Measurements from ENCODE around the gene SP3. TPM values are rescaled to one million over a fixed set of nuclear protein-coding genes. Genes with fewer than 3 reads are reported as not detected.
A peak's percentile ranks its signal among the peaks of the same experiment; 100 is the strongest.

SP3 gene
- polyA plus RNA-seq, 2 donors = 11.9 to 17.7 TPM

DNA sequence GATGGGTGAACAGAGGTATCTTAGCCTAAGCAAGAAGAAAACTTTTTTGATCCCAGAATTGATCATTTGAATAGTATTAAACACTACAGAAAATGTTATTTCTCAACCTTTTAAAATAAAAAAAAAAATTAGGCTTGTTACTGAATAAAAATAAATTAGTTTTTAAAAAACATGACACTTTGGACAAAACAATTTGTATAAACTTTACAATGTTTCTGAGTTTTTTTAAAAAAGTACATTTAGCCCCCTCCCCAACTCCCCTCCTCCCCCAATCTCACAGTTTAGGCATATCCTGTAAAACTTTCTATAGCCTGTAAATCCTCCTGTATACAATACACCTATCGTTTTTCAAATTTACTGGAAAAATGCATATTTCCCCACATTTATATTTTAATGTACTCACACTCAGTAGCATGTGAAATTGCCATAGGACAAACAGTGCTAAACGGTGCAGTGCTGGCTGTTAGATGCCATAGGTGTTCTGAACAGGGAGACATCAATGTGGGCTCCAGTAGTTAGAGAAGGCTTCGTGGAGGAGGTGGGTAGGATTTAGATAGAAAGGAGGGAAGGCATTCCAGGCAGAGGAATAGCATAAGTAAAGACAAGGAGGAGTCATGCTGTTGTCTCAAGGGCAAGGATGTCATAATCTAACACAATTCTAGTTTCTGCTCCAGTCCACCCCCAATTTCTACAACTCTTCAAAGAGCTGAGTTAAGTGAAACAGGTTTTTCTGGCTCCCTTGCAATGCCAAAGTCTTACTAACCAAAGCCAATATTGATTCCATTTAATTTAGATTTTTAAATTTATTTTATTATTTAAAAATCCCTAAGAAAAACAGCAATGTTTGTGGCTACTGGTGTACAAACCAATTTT is 50.9 kb downstream of the SP3 start:
- H3K4me1 ChIP-seq (ENCODE audit: control insufficient read depth in 2 of 2, insufficient read depth in 2 of 2, low read length in 1 of 2) = no peaks in the 10 kb centered on the region
- no peak overlapping the region for H3K4me3 ChIP-seq (ENCODE audit: low read depth in 1 of 2, low read length in 2 of 2)
- no peaks in the 10 kb centered on the region for H3K9me3 ChIP-seq (ENCODE audit: control insufficient read depth in 2 of 2, insufficient read depth in 1 of 2, low read depth in 1 of 2, low read length in 1 of 2)
- H3K36me3 ChIP-seq (ENCODE audit: control insufficient read depth in 2 of 2, insufficient read depth in 2 of 2, low read length in 1 of 2) = peaks cover 0 to 4% of the 10 kb centered on the region in 2 donors
- 69 to 77% methylated on average over 3 of the region's 3 CpGs for WGBS, 2 donors
- peak overlapping the region in 1 of 2 donors; percentile 49 for H3K27ac ChIP-seq (ENCODE audit: low read depth in 2 of 2, low read length in 1 of 2)
- no peaks in the 10 kb centered on the region for H3K27me3 ChIP-seq (ENCODE audit: control insufficient read depth in 1 of 2, insufficient read depth in 2 of 2, low read length in 2 of 2)

DNA sequence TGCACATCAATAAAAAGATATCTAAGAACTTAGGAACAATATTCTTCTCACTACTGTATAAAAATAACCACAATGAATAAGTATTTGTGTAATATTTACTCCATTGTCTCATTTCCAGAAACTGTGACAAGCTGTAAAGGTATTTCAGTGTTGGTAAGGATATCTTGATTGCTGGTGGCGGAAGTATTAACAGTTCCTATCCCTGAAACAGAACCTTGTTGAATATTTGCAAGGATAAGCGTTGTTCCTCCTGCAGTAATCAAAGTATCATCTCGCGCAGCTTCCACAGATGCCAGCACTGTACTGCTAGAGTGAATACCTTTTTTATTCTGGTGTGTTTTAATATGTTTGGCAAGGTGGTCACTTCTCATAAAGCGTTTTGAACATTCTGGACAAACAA is 55.3 kb downstream of the SP3 start:
- Histone ChIP-seq H3K27me3 (ENCODE audit: control insufficient read depth in 1 of 2, insufficient read depth in 2 of 2, low read length in 2 of 2) (no peaks in the 10 kb centered on the region), H3K4me3 (ENCODE audit: low read depth in 1 of 2, low read length in 2 of 2) (no peak overlapping the region), H3K9me3 (ENCODE audit: control insufficient read depth in 2 of 2, insufficient read depth in 1 of 2, low read depth in 1 of 2, low read length in 1 of 2) (no peaks in the 10 kb centered on the region), H3K27ac (ENCODE audit: low read depth in 2 of 2, low read length in 1 of 2) (no peak overlapping the region), H3K4me1 (ENCODE audit: control insufficient read depth in 2 of 2, insufficient read depth in 2 of 2, low read length in 1 of 2) (no peaks in the 10 kb centered on the region), H3K36me3 (ENCODE audit: control insufficient read depth in 2 of 2, insufficient read depth in 2 of 2, low read length in 1 of 2) (peaks cover 3% of the 10 kb centered on the region in 2 donors)
- WGBS, 2 donors = 92 to 98% methylated on average over 5 of the region's 5 CpGs

DNA sequence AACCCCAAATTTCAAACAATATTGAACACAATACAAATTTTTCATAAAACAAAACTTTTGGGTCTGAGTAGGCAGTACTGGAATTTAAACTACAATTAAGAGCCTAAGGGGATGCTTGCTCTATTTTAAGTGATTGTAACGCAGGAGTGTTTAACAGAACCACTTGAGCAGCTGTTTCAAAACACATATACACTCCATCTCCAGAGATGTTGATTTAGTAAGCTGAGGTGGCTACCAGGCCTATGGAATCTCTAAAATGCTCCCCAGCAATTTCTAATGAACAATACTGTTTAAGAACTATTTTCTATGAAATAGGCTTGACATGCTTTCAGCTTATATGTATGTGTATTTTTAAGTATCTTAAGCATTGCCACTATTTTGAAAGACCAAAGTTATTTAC is 58.5 kb downstream of the SP3 start:
- no peak overlapping the region for H3K4me3 ChIP-seq (ENCODE audit: low read depth in 1 of 2, low read length in 2 of 2)
- no peaks in the 10 kb centered on the region for H3K27me3 ChIP-seq (ENCODE audit: control insufficient read depth in 1 of 2, insufficient read depth in 2 of 2, low read length in 2 of 2)
- H3K27ac ChIP-seq (ENCODE audit: low read depth in 2 of 2, low read length in 1 of 2) = no peak overlapping the region
- H3K4me1 ChIP-seq (ENCODE audit: control insufficient read depth in 2 of 2, insufficient read depth in 2 of 2, low read length in 1 of 2) = peaks cover 0 to 4% of the 10 kb centered on the region in 2 donors
- H3K36me3 ChIP-seq (ENCODE audit: control insufficient read depth in 2 of 2, insufficient read depth in 2 of 2, low read length in 1 of 2) = peaks cover 0 to 3% of the 10 kb centered on the region in 2 donors
- H3K9me3 ChIP-seq (ENCODE audit: control insufficient read depth in 2 of 2, insufficient read depth in 1 of 2, low read depth in 1 of 2, low read length in 1 of 2) = no peaks in the 10 kb centered on the region
- 97 to 99% methylated on average over 1 of the region's 1 CpG for WGBS, 2 donors

DNA sequence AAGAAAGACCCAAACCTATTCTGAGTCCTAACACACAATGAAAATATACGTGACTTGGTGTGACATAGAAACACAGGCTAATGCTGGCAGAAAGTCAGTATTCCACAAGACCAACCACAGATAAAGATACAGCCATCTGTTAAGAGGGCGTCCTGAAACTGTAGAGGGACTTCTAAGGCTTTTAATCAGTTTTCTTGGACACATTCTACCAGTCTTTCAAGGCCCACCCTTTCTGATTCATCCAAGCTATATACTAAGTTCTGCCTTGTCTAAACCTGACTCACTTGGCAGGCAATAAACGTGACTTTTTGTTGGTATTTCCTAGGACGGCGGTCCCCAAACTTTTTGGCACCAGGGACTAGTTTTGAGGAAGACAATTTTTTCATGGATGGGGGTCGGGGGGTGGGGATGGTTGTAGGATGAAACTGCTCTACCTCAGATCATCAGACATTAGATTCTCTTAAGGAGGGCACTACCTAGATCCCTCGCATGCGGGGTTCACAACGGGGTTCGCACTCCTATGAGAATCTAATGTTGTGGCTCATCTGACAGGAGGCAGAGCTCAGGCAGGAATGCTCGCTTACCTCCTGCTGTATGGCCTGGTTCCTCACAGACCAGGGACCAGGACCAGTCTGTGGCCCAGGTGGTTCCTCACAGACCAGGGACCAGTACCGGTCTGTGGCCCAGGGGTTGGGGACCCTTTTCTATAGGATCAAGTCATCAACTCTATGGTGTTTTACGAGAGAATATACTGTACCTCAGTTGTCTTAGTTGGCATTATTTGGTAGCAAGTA is 61.4 kb downstream of the SP3 start:
- Histone ChIP-seq H3K4me1 (ENCODE audit: control insufficient read depth in 2 of 2, insufficient read depth in 2 of 2, low read length in 1 of 2) (peaks cover 0 to 4% of the 10 kb centered on the region in 2 donors), H3K9me3 (ENCODE audit: control insufficient read depth in 2 of 2, insufficient read depth in 1 of 2, low read depth in 1 of 2, low read length in 1 of 2) (no peaks in the 10 kb centered on the region), H3K36me3 (ENCODE audit: control insufficient read depth in 2 of 2, insufficient read depth in 2 of 2, low read length in 1 of 2) (peaks cover 0 to 3% of the 10 kb centered on the region in 2 donors), H3K27me3 (ENCODE audit: control insufficient read depth in 1 of 2, insufficient read depth in 2 of 2, low read length in 2 of 2) (no peaks in the 10 kb centered on the region), H3K4me3 (ENCODE audit: low read depth in 1 of 2, low read length in 2 of 2) (no peak overlapping the region), H3K27ac (ENCODE audit: low read depth in 2 of 2, low read length in 1 of 2) (no peak overlapping the region)
- WGBS, 2 donors = 77 to 84% methylated on average over 13 of the region's 13 CpGs

DNA sequence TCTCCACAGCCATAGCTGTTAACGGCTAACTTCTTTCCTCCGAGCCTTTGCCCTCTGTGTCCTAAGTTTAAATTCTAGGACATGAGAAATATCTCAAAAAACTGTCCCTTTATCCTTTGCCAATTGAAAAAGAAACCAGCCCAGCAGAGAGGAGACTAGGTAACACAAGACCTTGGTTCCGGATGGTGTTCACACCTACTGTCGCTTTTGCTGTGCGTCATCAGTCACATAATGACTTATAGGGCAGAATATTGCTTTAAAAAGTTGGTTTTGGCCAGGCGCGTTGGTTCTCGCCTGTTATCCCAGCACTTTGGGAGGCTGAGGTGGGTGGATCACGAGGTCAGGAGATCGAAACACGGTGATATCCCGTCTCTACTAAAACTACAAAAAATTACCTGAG is 66.2 kb downstream of the SP3 start:
- WGBS, 2 donors = 85 to 93% methylated on average over 12 of the region's 12 CpGs
- Histone ChIP-seq H3K27me3 (ENCODE audit: control insufficient read depth in 1 of 2, insufficient read depth in 2 of 2, low read length in 2 of 2) (no peaks in the 10 kb centered on the region), H3K4me1 (ENCODE audit: control insufficient read depth in 2 of 2, insufficient read depth in 2 of 2, low read length in 1 of 2) (peaks cover 0 to 3% of the 10 kb centered on the region in 2 donors), H3K36me3 (ENCODE audit: control insufficient read depth in 2 of 2, insufficient read depth in 2 of 2, low read length in 1 of 2) (no peaks in the 10 kb centered on the region), H3K27ac (ENCODE audit: low read depth in 2 of 2, low read length in 1 of 2) (no peak overlapping the region), H3K9me3 (ENCODE audit: control insufficient read depth in 2 of 2, insufficient read depth in 1 of 2, low read depth in 1 of 2, low read length in 1 of 2) (no peaks in the 10 kb centered on the region), H3K4me3 (ENCODE audit: low read depth in 1 of 2, low read length in 2 of 2) (no peak overlapping the region)

DNA sequence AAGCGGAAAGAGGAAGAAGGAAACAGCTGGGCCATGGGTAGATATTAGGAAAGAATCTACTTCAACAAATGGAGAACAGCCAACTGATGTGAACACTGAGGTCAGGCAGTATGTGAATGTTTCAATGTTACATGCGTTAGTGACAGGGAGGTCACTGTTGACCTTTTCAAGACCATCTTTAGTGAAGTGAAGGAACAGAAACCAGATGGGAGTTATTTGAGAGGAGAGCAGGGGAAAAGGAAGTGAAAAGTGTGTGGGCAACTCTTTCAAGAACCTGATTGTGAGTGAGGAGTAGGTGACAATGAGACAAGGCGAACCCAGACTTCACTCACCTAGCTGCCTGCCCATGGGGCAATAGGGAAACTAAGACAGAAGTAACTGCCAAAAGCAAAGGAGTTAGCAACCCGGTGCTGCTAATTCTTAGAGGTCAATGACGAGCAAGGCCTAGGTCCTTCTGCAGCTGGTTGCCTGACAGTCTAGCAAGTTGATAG is 67.0 kb downstream of the SP3 start:
- Histone ChIP-seq H3K27ac (ENCODE audit: low read depth in 2 of 2, low read length in 1 of 2) (no peak overlapping the region), H3K9me3 (ENCODE audit: control insufficient read depth in 2 of 2, insufficient read depth in 1 of 2, low read depth in 1 of 2, low read length in 1 of 2) (no peaks in the 10 kb centered on the region), H3K27me3 (ENCODE audit: control insufficient read depth in 1 of 2, insufficient read depth in 2 of 2, low read length in 2 of 2) (no peaks in the 10 kb centered on the region), H3K4me3 (ENCODE audit: low read depth in 1 of 2, low read length in 2 of 2) (no peak overlapping the region), H3K4me1 (ENCODE audit: control insufficient read depth in 2 of 2, insufficient read depth in 2 of 2, low read length in 1 of 2) (no peaks in the 10 kb centered on the region), H3K36me3 (ENCODE audit: control insufficient read depth in 2 of 2, insufficient read depth in 2 of 2, low read length in 1 of 2) (no peaks in the 10 kb centered on the region)
- 72 to 79% methylated on average over 5 of the region's 5 CpGs for WGBS, 2 donors

DNA sequence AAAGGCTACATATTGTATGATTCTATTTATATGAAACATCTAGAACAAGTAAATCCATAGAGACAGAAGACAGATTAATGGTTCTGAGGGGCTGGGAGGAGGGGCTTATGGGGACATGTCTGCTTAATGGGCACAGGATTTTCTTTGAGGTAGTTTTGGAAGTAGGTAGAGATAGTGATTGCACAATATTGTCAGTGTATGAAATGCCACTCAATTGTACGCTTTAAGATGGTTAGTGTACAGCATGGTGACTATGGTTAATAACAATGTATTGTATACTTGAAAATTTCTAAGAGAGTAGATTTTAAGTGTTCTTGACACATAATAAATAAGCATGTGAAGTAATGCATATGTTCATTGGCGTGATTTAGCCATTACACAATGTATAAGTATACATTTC is 68.4 kb downstream of the SP3 start:
- Histone ChIP-seq H3K27me3 (ENCODE audit: control insufficient read depth in 1 of 2, insufficient read depth in 2 of 2, low read length in 2 of 2) (no peaks in the 10 kb centered on the region), H3K36me3 (ENCODE audit: control insufficient read depth in 2 of 2, insufficient read depth in 2 of 2, low read length in 1 of 2) (no peaks in the 10 kb centered on the region), H3K9me3 (ENCODE audit: control insufficient read depth in 2 of 2, insufficient read depth in 1 of 2, low read depth in 1 of 2, low read length in 1 of 2) (no peaks in the 10 kb centered on the region), H3K4me3 (ENCODE audit: low read depth in 1 of 2, low read length in 2 of 2) (no peak overlapping the region), H3K4me1 (ENCODE audit: control insufficient read depth in 2 of 2, insufficient read depth in 2 of 2, low read length in 1 of 2) (no peaks in the 10 kb centered on the region), H3K27ac (ENCODE audit: low read depth in 2 of 2, low read length in 1 of 2) (no peak overlapping the region)
- WGBS, 2 donors = 88 to 89% methylated on average over 2 of the region's 2 CpGs

DNA sequence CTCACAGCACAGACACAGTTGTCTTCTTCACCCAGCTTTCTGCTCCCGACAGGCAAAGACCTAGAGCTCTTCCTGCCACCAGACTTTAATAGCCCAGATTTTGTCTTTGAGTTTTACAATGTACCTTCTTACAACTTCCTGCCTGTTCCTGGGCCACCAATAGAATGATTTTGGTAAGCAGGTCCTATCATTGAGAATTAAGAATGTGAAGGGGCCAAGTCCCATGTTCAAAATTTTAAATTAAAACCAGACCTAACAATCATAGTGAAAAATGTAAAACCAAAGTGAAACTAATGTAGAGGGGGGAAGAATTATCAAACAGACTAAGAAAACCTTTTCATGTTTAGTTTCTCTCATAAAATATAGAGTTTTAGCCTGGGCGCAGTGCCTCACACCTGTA is 72.8 kb downstream of the SP3 start:
- peaks cover 0 to 5% of the 10 kb centered on the region in 2 donors for H3K9me3 ChIP-seq (ENCODE audit: control insufficient read depth in 2 of 2, insufficient read depth in 1 of 2, low read depth in 1 of 2, low read length in 1 of 2)
- no peaks in the 10 kb centered on the region for H3K27me3 ChIP-seq (ENCODE audit: control insufficient read depth in 1 of 2, insufficient read depth in 2 of 2, low read length in 2 of 2)
- 85 to 88% methylated on average over 2 of the region's 2 CpGs for WGBS, 2 donors
- H3K4me3 ChIP-seq (ENCODE audit: low read depth in 1 of 2, low read length in 2 of 2) = no peak overlapping the region
- H3K27ac ChIP-seq (ENCODE audit: low read depth in 2 of 2, low read length in 1 of 2) = no peak overlapping the region
- H3K4me1 ChIP-seq (ENCODE audit: control insufficient read depth in 2 of 2, insufficient read depth in 2 of 2, low read length in 1 of 2) = no peaks in the 10 kb centered on the region
- H3K36me3 ChIP-seq (ENCODE audit: control insufficient read depth in 2 of 2, insufficient read depth in 2 of 2, low read length in 1 of 2) = no peaks in the 10 kb centered on the region

DNA sequence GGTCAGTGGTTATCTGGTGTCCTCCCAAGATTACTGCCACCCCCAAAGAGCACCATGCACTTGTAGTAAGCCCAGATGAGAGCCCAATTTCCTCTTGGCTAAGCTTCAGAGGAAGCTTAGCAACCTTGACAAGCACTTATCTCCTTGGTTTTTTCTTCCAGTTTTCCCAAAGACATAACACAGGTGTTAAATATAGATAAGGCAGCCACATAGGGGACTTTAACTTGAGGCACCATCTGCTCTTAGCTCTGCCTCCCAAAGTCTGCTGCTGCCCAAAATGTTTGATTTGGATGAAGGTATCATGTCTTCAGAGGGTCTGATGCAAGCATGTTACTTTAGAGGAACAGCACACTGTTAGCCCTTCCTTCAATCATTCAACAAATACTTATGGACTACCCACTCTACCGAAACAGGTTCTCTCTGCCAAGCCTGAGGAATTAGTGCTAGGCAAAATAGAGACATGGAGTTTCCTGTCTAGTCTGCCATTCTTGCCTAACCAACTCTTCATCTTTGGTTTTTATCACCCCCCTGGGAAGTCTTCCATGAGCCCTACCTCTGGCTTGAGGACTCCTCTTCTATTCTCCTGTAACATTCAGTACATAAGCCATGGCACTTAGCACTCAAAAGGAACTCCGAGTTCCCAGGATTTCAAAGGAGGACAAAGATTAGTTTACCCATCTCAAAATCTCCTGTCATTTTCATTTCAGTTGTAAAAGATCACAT is 73.7 kb downstream of the SP3 start:
- Histone ChIP-seq H3K4me3 (ENCODE audit: low read depth in 1 of 2, low read length in 2 of 2) (no peak overlapping the region), H3K9me3 (ENCODE audit: control insufficient read depth in 2 of 2, insufficient read depth in 1 of 2, low read depth in 1 of 2, low read length in 1 of 2) (peaks cover 0 to 5% of the 10 kb centered on the region in 2 donors), H3K27me3 (ENCODE audit: control insufficient read depth in 1 of 2, insufficient read depth in 2 of 2, low read length in 2 of 2) (no peaks in the 10 kb centered on the region), H3K4me1 (ENCODE audit: control insufficient read depth in 2 of 2, insufficient read depth in 2 of 2, low read length in 1 of 2) (no peaks in the 10 kb centered on the region), H3K27ac (ENCODE audit: low read depth in 2 of 2, low read length in 1 of 2) (no peak overlapping the region), H3K36me3 (ENCODE audit: control insufficient read depth in 2 of 2, insufficient read depth in 2 of 2, low read length in 1 of 2) (no peaks in the 10 kb centered on the region)
- 82 to 88% methylated on average over 2 of the region's 2 CpGs for WGBS, 2 donors

Measured in esophagus (tissue), 2 donors.